H54 (cell line): Measurements from ENCODE around the gene GSE1.

Source experiments
- DNase-seq: peaks from one replicate; pipeline ENCODE4 v3.0.0; 2011; ENCODE audit warnings: low spot score, mixed read lengths; ENCODE audit not compliant: insufficient read length
- FAIRE-seq: peaks from 3 replicates; lab custom pipeline; 2011; peaks lifted over from hg19 to GRCh38; lab: Jason Lieb, UNC
- POLR2A ChIP-seq: IDR thresholded peaks from 2 replicates; pipeline ENCODE4 v1.6.1; 2011; ENCODE audit warnings: low read depth, mild to moderate bottlenecking, low read length

Gene GSE1

GRCh38 chr16:85612801-85613603, at the start of gene GSE1:
Gene GSE1 (plus strand): TSS chr16:85613322. CDS start chr16:85613392, 70 bp downstream.
- no peak; the same call in 1 of the 2 replicates for TF ChIP-seq POLR2A
- no peak for FAIRE-seq
- DNase-seq = peak; percentile 86

- no peak for TF ChIP-seq POLR2A
- peak; percentile 88 for DNase-seq
- no peak for FAIRE-seq
These were observed 49.4 kb upstream of the GSE1 start for GRCh38 chr16:85563515-85564276.

GRCh38 chr16:85564277-85565051, 48.7 kb upstream of the GSE1 start:
- no peak for TF ChIP-seq POLR2A
- DNase-seq (no peak), FAIRE-seq (no peak)

GRCh38 chr16:85565340-85565739, 47.8 kb upstream of the GSE1 start:
- DNase-seq (no peak), FAIRE-seq (no peak)
- no peak for TF ChIP-seq POLR2A

- DNase-seq (no peak), FAIRE-seq (no peak)
- TF ChIP-seq POLR2A = no peak
These were observed 47.2 kb upstream of the GSE1 start for GRCh38 chr16:85565801-85566526.

- no peak for TF ChIP-seq POLR2A
- no peak for FAIRE-seq
- DNase-seq = no peak
These were observed 46.5 kb upstream of the GSE1 start for GRCh38 chr16:85566561-85567100.

- no peak for DNase-seq
- TF ChIP-seq POLR2A = no peak
- no peak for FAIRE-seq
These were observed 45.8 kb upstream of the GSE1 start for GRCh38 chr16:85567101-85567866.

GRCh38 chr16:85567935-85568334, 45.2 kb upstream of the GSE1 start:
- TF ChIP-seq POLR2A = no peak
- FAIRE-seq = no peak
- DNase-seq = no peak

- FAIRE-seq (no peak), DNase-seq (no peak)
- TF ChIP-seq POLR2A = no peak
These were observed 44.6 kb upstream of the GSE1 start for GRCh38 chr16:85568519-85568918.

- DNase-seq (no peak), FAIRE-seq (no peak)
- no peak for TF ChIP-seq POLR2A
These were observed 44.0 kb upstream of the GSE1 start for GRCh38 chr16:85569039-85569614.

GRCh38 chr16:85569615-85570212, 43.4 kb upstream of the GSE1 start:
- FAIRE-seq = no peak
- no peak for TF ChIP-seq POLR2A
- DNase-seq = no peak
